ENCODE data around the gene TSEN2.

Gene TSEN2

DNA sequence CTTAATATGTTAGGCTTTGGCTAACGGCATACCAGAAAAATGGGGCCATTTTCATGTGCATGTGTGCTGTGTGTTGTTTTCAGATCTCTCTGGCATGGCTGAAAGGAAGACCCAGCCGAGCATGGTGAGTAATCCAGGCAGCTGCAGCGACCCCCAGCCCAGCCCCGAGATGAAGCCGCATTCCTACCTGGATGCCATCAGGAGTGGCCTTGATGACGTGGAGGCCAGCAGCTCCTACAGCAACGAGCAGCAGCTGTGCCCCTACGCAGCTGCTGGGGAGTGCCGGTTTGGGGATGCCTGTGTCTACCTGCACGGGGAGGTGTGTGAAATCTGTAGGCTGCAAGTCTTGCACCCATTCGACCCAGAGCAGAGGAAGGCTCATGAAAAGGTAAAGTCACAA, 87.7 kb downstream of the TSEN2 start:
- Histone ChIP-seq H3K79me2 (ENCODE audit: control insufficient read depth, insufficient read depth, low read length, unreplicated experiment) (peaks cover 25% of the 10 kb centered on the region), H2AFZ (ENCODE audit: low read length, unreplicated experiment) (no peak overlapping the region), H3K4me3 (ENCODE audit: low read depth, low read length) (no peak overlapping the region), H3K4me1 (ENCODE audit: control insufficient read depth, insufficient read depth, low read length, unreplicated experiment) (peaks cover 20% of the 10 kb centered on the region), H3K36me3 (ENCODE audit: insufficient read depth, low read length) (peaks cover 23% of the 10 kb centered on the region), H3K27ac (ENCODE audit: low read depth, low read length) (no peak overlapping the region), H3K27me3 (ENCODE audit: insufficient read depth, low read length) (no peaks in the 10 kb centered on the region)

- H2AFZ ChIP-seq (ENCODE audit: low read length, unreplicated experiment): no peak overlapping the region
- H3K27me3 ChIP-seq (ENCODE audit: insufficient read depth, low read length): no peaks in the 10 kb centered on the region
- H3K36me3 ChIP-seq (ENCODE audit: insufficient read depth, low read length): peaks cover 25% of the 10 kb centered on the region
- H3K4me1 ChIP-seq (ENCODE audit: control insufficient read depth, insufficient read depth, low read length, unreplicated experiment): peaks cover 20% of the 10 kb centered on the region
- no peak overlapping the region for H3K27ac ChIP-seq (ENCODE audit: low read depth, low read length)
- peaks cover 14% of the 10 kb centered on the region for H3K79me2 ChIP-seq (ENCODE audit: control insufficient read depth, insufficient read depth, low read length, unreplicated experiment)
- H3K4me3 ChIP-seq (ENCODE audit: low read depth, low read length): no peak overlapping the region
Measured at GRCh38 chr3:12574131-12574530, 89.9 kb downstream of the TSEN2 start.

DNA sequence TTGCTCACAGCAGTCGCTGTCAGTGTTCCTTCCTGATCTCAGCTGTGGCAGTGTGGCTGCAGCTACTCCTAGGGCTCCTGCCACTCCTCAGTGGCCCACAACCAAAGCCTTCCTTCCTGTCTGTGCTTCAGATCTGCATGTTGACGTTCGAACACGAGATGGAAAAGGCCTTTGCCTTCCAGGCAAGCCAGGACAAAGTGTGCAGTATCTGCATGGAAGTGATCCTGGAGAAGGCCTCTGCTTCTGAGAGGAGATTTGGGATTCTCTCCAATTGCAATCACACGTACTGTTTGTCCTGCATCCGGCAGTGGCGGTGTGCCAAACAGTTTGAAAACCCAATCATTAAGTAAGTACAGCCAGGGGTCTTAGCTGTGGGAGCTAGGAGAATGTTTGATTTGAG, 90.4 kb downstream of the TSEN2 start:
- peaks cover 17% of the 10 kb centered on the region for H3K79me2 ChIP-seq (ENCODE audit: control insufficient read depth, insufficient read depth, low read length, unreplicated experiment)
- no peaks in the 10 kb centered on the region for H3K27me3 ChIP-seq (ENCODE audit: insufficient read depth, low read length)
- H3K36me3 ChIP-seq (ENCODE audit: insufficient read depth, low read length): peaks cover 22% of the 10 kb centered on the region
- no peak overlapping the region for H2AFZ ChIP-seq (ENCODE audit: low read length, unreplicated experiment)
- peaks cover 24% of the 10 kb centered on the region for H3K4me1 ChIP-seq (ENCODE audit: control insufficient read depth, insufficient read depth, low read length, unreplicated experiment)
- no peak overlapping the region for H3K27ac ChIP-seq (ENCODE audit: low read depth, low read length)
- H3K4me3 ChIP-seq (ENCODE audit: low read depth, low read length): no peak overlapping the region

DNA sequence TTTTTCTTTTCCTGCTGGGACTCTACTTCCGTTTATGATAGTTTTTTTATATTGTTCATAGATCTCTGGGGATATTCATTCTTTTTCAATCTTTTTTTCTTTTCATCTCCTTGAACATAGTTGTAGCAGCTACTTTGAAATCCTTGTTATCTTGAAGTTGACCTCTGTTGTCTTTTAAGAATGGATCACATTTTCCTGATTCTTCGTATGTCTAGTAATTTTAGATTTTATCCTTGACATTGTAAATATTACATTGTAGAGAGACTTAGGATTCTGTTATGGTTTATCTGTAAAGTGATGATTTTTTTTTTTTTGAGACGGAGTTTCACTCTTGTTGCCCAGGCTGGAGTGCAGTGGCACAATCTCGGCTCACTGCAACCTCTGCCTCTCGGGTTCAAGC, 93.1 kb downstream of the TSEN2 start:
- no peaks in the 10 kb centered on the region for H3K27me3 ChIP-seq (ENCODE audit: insufficient read depth, low read length)
- H3K27ac ChIP-seq (ENCODE audit: low read depth, low read length): no peak overlapping the region
- peaks cover 12% of the 10 kb centered on the region for H3K79me2 ChIP-seq (ENCODE audit: control insufficient read depth, insufficient read depth, low read length, unreplicated experiment)
- peaks cover 18% of the 10 kb centered on the region; the same call in 1 of the 2 replicates for H3K36me3 ChIP-seq (ENCODE audit: insufficient read depth, low read length)
- peaks cover 29% of the 10 kb centered on the region for H3K4me1 ChIP-seq (ENCODE audit: control insufficient read depth, insufficient read depth, low read length, unreplicated experiment)
- H3K4me3 ChIP-seq (ENCODE audit: low read depth, low read length): no peak overlapping the region
- H2AFZ ChIP-seq (ENCODE audit: low read length, unreplicated experiment): no peak overlapping the region

- Histone ChIP-seq H3K79me2 (ENCODE audit: control insufficient read depth, insufficient read depth, low read length, unreplicated experiment) (peaks cover 12% of the 10 kb centered on the region), H2AFZ (ENCODE audit: low read length, unreplicated experiment) (no peak overlapping the region), H3K4me1 (ENCODE audit: control insufficient read depth, insufficient read depth, low read length, unreplicated experiment) (peaks cover 26% of the 10 kb centered on the region), H3K4me3 (ENCODE audit: low read depth, low read length) (no peak overlapping the region), H3K27ac (ENCODE audit: low read depth, low read length) (no peak overlapping the region), H3K36me3 (ENCODE audit: insufficient read depth, low read length) (peaks cover 19% of the 10 kb centered on the region; the same call in 1 of the 2 replicates), H3K27me3 (ENCODE audit: insufficient read depth, low read length) (no peaks in the 10 kb centered on the region)
Measured at GRCh38 chr3:12578742-12579141, 94.5 kb downstream of the TSEN2 start.

- Histone ChIP-seq H3K36me3 (ENCODE audit: insufficient read depth, low read length) (peaks cover 15% of the 10 kb centered on the region; the same call in 1 of the 2 replicates), H3K4me1 (ENCODE audit: control insufficient read depth, insufficient read depth, low read length, unreplicated experiment) (peaks cover 25% of the 10 kb centered on the region), H3K4me3 (ENCODE audit: low read depth, low read length) (no peak overlapping the region), H3K27ac (ENCODE audit: low read depth, low read length) (peak overlapping the region; percentile 75), H3K27me3 (ENCODE audit: insufficient read depth, low read length) (no peaks in the 10 kb centered on the region), H3K79me2 (ENCODE audit: control insufficient read depth, insufficient read depth, low read length, unreplicated experiment) (peaks cover 12% of the 10 kb centered on the region), H2AFZ (ENCODE audit: low read length, unreplicated experiment) (no peak overlapping the region)
Measured at GRCh38 chr3:12579456-12579855, 95.2 kb downstream of the TSEN2 start.

DNA sequence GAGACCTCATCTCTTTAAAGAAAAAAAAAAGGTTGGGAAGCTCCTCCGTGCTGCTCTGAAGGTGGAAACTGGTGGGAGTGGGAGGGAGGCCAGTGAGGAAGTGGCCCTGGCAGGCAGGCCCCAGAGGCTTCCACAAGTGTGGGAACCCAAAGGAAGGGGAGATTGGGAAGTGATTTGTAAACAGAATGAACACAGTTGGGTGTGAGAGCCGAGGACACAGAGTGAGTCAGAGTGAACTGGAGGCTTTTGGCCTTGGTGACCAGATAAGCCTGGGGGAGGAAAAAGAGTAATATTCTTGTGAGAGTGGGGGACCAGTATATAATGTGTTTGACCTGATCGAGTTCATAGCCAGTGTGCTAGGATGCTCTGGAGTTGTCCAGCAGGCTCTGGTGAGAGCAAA, 95.6 kb downstream of the TSEN2 start:
- Histone ChIP-seq H3K4me1 (ENCODE audit: control insufficient read depth, insufficient read depth, low read length, unreplicated experiment) (peaks cover 21% of the 10 kb centered on the region), H3K4me3 (ENCODE audit: low read depth, low read length) (no peak overlapping the region), H3K79me2 (ENCODE audit: control insufficient read depth, insufficient read depth, low read length, unreplicated experiment) (peaks cover 12% of the 10 kb centered on the region), H3K27ac (ENCODE audit: low read depth, low read length) (peak overlapping the region; percentile 75), H3K27me3 (ENCODE audit: insufficient read depth, low read length) (no peaks in the 10 kb centered on the region), H3K36me3 (ENCODE audit: insufficient read depth, low read length) (peaks cover 14% of the 10 kb centered on the region; the same call in 1 of the 2 replicates), H2AFZ (ENCODE audit: low read length, unreplicated experiment) (no peak overlapping the region)

DNA sequence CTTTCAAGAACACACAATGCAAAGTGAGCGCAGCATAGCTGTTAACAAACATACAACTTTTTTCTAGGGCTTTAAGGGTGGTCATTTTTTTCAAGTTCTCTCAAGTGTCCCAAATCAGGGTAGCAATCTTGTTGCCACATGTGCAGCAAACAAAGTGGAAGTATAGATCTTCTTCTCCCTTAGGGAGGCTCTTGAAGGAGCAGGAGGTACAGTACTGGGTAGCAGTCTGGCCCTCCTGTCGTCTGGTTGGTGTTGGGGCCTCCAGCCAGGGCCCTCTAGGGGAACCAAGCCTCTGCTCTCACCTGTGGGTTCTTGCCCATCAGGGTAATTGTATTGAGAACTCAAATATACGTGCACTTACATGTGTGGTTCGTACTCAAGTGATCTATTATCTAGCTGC, 98.5 kb downstream of the TSEN2 start:
- H3K36me3 ChIP-seq (ENCODE audit: insufficient read depth, low read length): peaks cover 24% of the 10 kb centered on the region

More for the DNA sequence above, 98.5 kb downstream of the TSEN2 start:
- peaks cover 11% of the 10 kb centered on the region for H3K79me2 ChIP-seq (ENCODE audit: control insufficient read depth, insufficient read depth, low read length, unreplicated experiment)
- H3K27me3 ChIP-seq (ENCODE audit: insufficient read depth, low read length): no peaks in the 10 kb centered on the region
- H3K4me3 ChIP-seq (ENCODE audit: low read depth, low read length): no peak overlapping the region
- H2AFZ ChIP-seq (ENCODE audit: low read length, unreplicated experiment): no peak overlapping the region
- no peak overlapping the region for H3K27ac ChIP-seq (ENCODE audit: low read depth, low read length)
- peaks cover 10% of the 10 kb centered on the region for H3K4me1 ChIP-seq (ENCODE audit: control insufficient read depth, insufficient read depth, low read length, unreplicated experiment)
